ENCODE results near the gene KMT2E.

Gene KMT2E

DNA sequence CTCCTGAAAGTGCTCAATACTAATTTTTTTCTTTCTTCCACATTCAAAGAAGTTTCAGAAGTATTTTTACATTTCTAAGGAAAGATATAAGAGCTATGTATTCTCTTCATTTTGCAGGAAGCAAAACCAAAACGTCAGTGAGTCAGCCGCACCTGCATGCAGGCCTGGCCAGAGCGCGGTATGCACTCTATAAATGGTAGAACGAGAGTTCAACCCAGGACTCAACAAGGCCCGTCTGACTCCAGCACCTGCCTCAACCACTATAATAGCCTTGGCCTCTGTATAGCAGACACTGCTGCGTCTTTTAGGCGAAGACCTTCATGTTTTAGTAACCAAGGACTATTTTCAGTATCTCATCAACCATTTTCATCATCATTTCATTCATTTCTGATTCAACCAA is 113.2 kb downstream of the KMT2E start:
- Histone ChIP-seq H3K4me1 (ENCODE audit: insufficient read depth, low read length) (no peaks in the 10 kb centered on the region; the same call in 1 of the 2 replicates), H3K4me3 (ENCODE audit: low read length) (no peak overlapping the region), H3K9ac (ENCODE audit: low read depth, low read length) (no peak overlapping the region), H3K27ac (ENCODE audit: low read length) (no peak overlapping the region), H3K27me3 (ENCODE audit: insufficient read depth, low read length) (no peaks in the 10 kb centered on the region), H3K9me3 (ENCODE audit: insufficient read depth, low read depth, low read length) (no peaks in the 10 kb centered on the region), H3K36me3 (ENCODE audit: insufficient read depth, low read depth, low read length) (peaks cover 18% of the 10 kb centered on the region)

DNA sequence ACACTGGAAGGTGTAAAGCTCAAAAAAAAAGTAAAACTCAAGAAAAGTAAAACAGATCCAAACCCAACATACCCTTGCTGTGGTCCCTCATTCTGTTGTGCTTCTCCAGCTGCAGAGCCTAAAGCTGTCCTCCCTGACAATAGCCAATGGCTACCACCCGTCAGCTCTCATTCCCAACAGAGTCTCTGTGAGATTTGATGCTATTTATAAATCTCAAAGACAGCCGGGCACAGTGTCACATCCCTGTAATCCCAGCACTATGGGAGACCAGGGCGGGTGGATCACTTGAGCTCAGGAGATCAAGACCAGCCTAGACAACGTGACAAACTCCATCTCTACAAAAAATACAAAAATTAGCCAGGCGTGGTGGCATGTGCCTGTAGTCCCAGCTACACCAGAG is 116.0 kb downstream of the KMT2E start:
- no peak overlapping the region for H3K27ac ChIP-seq (ENCODE audit: low read length)
- H3K36me3 ChIP-seq (ENCODE audit: insufficient read depth, low read depth, low read length), result peaks cover 27% of the 10 kb centered on the region

DNA sequence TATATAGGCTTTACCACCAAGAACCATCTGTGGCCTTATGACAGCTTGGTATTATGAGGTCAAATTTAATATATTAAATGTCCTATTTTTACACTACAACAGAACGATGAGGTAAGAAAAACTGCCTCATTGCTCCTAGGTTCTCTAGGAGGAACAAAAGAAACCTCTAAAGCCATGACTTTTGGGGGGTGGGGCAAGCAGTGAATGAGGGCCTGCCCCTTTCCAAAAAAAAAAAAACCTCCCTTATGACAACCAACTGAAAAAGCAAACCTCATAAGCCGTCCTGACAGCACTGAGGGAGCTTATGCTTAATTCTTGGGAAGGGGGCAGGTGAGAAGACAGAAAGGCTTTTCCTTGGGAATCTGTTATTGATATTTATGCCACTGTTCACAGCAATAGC is 116.6 kb downstream of the KMT2E start:
- Histone ChIP-seq H3K9ac (ENCODE audit: low read depth, low read length) (no peak overlapping the region), H3K4me1 (ENCODE audit: insufficient read depth, low read length) (no peaks in the 10 kb centered on the region; the same call in 1 of the 2 replicates), H3K27me3 (ENCODE audit: insufficient read depth, low read length) (no peaks in the 10 kb centered on the region), H3K4me3 (ENCODE audit: low read length) (no peak overlapping the region), H3K27ac (ENCODE audit: low read length) (no peak overlapping the region), H3K9me3 (ENCODE audit: insufficient read depth, low read depth, low read length) (no peaks in the 10 kb centered on the region), H3K36me3 (ENCODE audit: insufficient read depth, low read depth, low read length) (peaks cover 22% of the 10 kb centered on the region)

More for the DNA sequence above, 116.0 kb downstream of the KMT2E start:
- Histone ChIP-seq H3K27me3 (ENCODE audit: insufficient read depth, low read length) (no peaks in the 10 kb centered on the region), H3K9ac (ENCODE audit: low read depth, low read length) (no peak overlapping the region), H3K9me3 (ENCODE audit: insufficient read depth, low read depth, low read length) (no peaks in the 10 kb centered on the region), H3K4me3 (ENCODE audit: low read length) (no peak overlapping the region), H3K4me1 (ENCODE audit: insufficient read depth, low read length) (no peaks in the 10 kb centered on the region; the same call in 1 of the 2 replicates)

GRCh38 chr7:105131033-105131656 is 117.1 kb downstream of the KMT2E start:
- H3K4me1 ChIP-seq (ENCODE audit: insufficient read depth, low read length), result no peaks in the 10 kb centered on the region; the same call in 1 of the 2 replicates
- H3K9me3 ChIP-seq (ENCODE audit: insufficient read depth, low read depth, low read length), result no peaks in the 10 kb centered on the region
- H3K36me3 ChIP-seq (ENCODE audit: insufficient read depth, low read depth, low read length), result peaks cover 16% of the 10 kb centered on the region
- no peak overlapping the region for H3K27ac ChIP-seq (ENCODE audit: low read length)
- H3K4me3 ChIP-seq (ENCODE audit: low read length), result no peak overlapping the region
- H3K27me3 ChIP-seq (ENCODE audit: insufficient read depth, low read length), result no peaks in the 10 kb centered on the region
- no peak overlapping the region for H3K9ac ChIP-seq (ENCODE audit: low read depth, low read length)

GRCh38 chr7:105131890-105132289 is 117.9 kb downstream of the KMT2E start:
- Histone ChIP-seq H3K27ac (ENCODE audit: low read length) (no peak overlapping the region), H3K4me1 (ENCODE audit: insufficient read depth, low read length) (no peaks in the 10 kb centered on the region; the same call in 1 of the 2 replicates), H3K27me3 (ENCODE audit: insufficient read depth, low read length) (no peaks in the 10 kb centered on the region), H3K4me3 (ENCODE audit: low read length) (no peak overlapping the region), H3K9me3 (ENCODE audit: insufficient read depth, low read depth, low read length) (no peaks in the 10 kb centered on the region), H3K36me3 (ENCODE audit: insufficient read depth, low read depth, low read length) (peaks cover 14% of the 10 kb centered on the region; the same call in 1 of the 2 replicates), H3K9ac (ENCODE audit: low read depth, low read length) (no peak overlapping the region)

DNA sequence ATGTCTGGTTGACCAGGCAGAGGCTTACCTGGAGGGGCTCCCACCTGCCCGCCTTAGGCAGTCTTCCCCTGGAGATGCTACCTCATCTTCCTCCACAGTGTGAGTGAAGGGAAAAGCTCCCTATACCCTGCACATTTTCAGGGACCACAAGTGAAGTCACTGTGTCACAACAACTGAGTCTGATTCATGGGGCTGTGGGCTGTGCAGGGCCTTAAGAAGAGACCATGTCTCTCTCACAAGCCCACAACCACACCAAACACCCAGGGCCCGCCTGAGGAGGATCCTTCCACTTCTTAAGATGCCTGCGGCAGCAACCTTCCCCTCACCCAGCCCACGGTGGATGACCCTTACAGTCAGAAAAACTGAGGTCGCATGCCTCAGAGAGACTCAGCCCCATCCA is 118.3 kb downstream of the KMT2E start:
- peaks cover 14% of the 10 kb centered on the region; the same call in 1 of the 2 replicates for H3K36me3 ChIP-seq (ENCODE audit: insufficient read depth, low read depth, low read length)
- H3K4me1 ChIP-seq (ENCODE audit: insufficient read depth, low read length), result no peaks in the 10 kb centered on the region; the same call in 1 of the 2 replicates
- H3K9ac ChIP-seq (ENCODE audit: low read depth, low read length), result no peak overlapping the region
- no peak overlapping the region for H3K4me3 ChIP-seq (ENCODE audit: low read length)
- H3K9me3 ChIP-seq (ENCODE audit: insufficient read depth, low read depth, low read length), result no peaks in the 10 kb centered on the region
- H3K27ac ChIP-seq (ENCODE audit: low read length), result no peak overlapping the region
- H3K27me3 ChIP-seq (ENCODE audit: insufficient read depth, low read length), result no peaks in the 10 kb centered on the region

- Histone ChIP-seq H3K4me1 (ENCODE audit: insufficient read depth, low read length) (no peaks in the 10 kb centered on the region; the same call in 1 of the 2 replicates), H3K27me3 (ENCODE audit: insufficient read depth, low read length) (no peaks in the 10 kb centered on the region), H3K36me3 (ENCODE audit: insufficient read depth, low read depth, low read length) (peaks cover 16% of the 10 kb centered on the region), H3K4me3 (ENCODE audit: low read length) (no peak overlapping the region), H3K9me3 (ENCODE audit: insufficient read depth, low read depth, low read length) (no peaks in the 10 kb centered on the region), H3K27ac (ENCODE audit: low read length) (no peak overlapping the region), H3K9ac (ENCODE audit: low read depth, low read length) (no peak overlapping the region)
Observed at GRCh38 chr7:105132835-105133234, 118.8 kb downstream of the KMT2E start.

GRCh38 chr7:105133358-105133757 is 119.4 kb downstream of the KMT2E start:
- H3K9ac ChIP-seq (ENCODE audit: low read depth, low read length), result no peak overlapping the region
- no peaks in the 10 kb centered on the region; the same call in 1 of the 2 replicates for H3K4me1 ChIP-seq (ENCODE audit: insufficient read depth, low read length)
- H3K27me3 ChIP-seq (ENCODE audit: insufficient read depth, low read length), result no peaks in the 10 kb centered on the region
- no peaks in the 10 kb centered on the region for H3K9me3 ChIP-seq (ENCODE audit: insufficient read depth, low read depth, low read length)
- H3K36me3 ChIP-seq (ENCODE audit: insufficient read depth, low read depth, low read length), result peaks cover 22% of the 10 kb centered on the region
- H3K27ac ChIP-seq (ENCODE audit: low read length), result no peak overlapping the region
- no peak overlapping the region for H3K4me3 ChIP-seq (ENCODE audit: low read length)

DNA sequence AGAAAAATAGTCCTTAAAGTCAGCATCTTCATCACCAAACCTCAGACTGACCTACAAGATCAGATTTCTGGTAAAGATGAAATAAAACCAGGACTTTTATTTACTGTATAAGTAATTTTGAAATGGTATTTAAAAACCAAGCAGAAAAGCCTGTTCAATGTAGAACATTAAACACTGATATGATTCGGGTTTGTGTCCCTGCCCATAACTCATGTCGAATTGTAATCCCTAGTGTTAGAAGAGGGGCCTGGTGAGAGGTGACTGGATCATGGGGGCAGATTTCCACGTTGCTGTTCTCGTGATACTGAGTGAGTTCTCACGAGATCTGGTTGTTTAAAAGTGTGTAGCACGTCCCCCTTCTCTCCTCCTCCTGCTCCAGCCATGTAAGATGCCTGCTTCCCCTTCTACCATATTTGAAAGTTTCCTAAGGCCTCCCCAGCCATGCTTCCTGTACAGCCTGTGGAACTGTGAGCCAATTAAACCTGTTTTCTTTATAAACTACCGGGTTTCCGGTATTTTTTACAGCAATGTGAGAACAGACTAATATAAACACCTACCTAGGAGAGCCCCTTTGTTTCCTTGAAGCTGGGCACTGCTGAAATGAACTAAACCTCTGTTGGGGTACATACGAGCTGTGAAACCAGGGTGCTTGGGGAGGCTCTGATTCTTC is 120.1 kb downstream of the KMT2E start:
- Histone ChIP-seq H3K9me3 (ENCODE audit: insufficient read depth, low read depth, low read length) (no peaks in the 10 kb centered on the region), H3K4me3 (ENCODE audit: low read length) (no peak overlapping the region), H3K36me3 (ENCODE audit: insufficient read depth, low read depth, low read length) (peaks cover 29% of the 10 kb centered on the region), H3K4me1 (ENCODE audit: insufficient read depth, low read length) (no peaks in the 10 kb centered on the region; the same call in 1 of the 2 replicates), H3K27me3 (ENCODE audit: insufficient read depth, low read length) (no peaks in the 10 kb centered on the region), H3K27ac (ENCODE audit: low read length) (no peak overlapping the region), H3K9ac (ENCODE audit: low read depth, low read length) (no peak overlapping the region)

DNA sequence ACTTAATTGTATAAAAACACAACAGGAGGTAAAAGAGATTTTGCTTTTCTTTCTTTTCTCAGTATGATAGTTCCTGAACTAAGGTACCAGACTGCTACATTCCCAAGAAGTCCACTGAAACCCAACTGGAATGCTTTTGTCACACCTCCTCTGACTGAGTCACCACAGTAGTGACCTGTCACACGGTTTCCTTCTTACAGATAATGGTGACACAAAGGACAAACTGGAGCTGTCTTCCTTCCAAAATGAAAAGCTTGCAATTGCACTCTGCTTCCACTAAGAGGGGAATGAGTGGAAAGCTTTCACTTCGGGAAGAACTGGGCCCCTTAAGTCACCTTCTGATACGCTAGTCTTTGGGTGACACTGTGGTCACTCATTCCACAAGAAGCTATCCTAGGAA is 122.2 kb downstream of the KMT2E start:
- H3K27ac ChIP-seq (ENCODE audit: low read length), result no peak overlapping the region
- H3K4me1 ChIP-seq (ENCODE audit: insufficient read depth, low read length), result no peaks in the 10 kb centered on the region; the same call in 1 of the 2 replicates
- H3K9me3 ChIP-seq (ENCODE audit: insufficient read depth, low read depth, low read length), result no peaks in the 10 kb centered on the region
- peaks cover 38% of the 10 kb centered on the region for H3K36me3 ChIP-seq (ENCODE audit: insufficient read depth, low read depth, low read length)
- H3K27me3 ChIP-seq (ENCODE audit: insufficient read depth, low read length), result no peaks in the 10 kb centered on the region
- no peak overlapping the region for H3K4me3 ChIP-seq (ENCODE audit: low read length)
- H3K9ac ChIP-seq (ENCODE audit: low read depth, low read length), result no peak overlapping the region

- Histone ChIP-seq H3K4me1 (ENCODE audit: insufficient read depth, low read length) (no peaks in the 10 kb centered on the region), H3K36me3 (ENCODE audit: insufficient read depth, low read depth, low read length) (peaks cover 38% of the 10 kb centered on the region), H3K27me3 (ENCODE audit: insufficient read depth, low read length) (no peaks in the 10 kb centered on the region), H3K9me3 (ENCODE audit: insufficient read depth, low read depth, low read length) (no peaks in the 10 kb centered on the region), H3K4me3 (ENCODE audit: low read length) (no peak overlapping the region), H3K9ac (ENCODE audit: low read depth, low read length) (no peak overlapping the region), H3K27ac (ENCODE audit: low read length) (no peak overlapping the region)
Observed at GRCh38 chr7:105137898-105138297, 123.9 kb downstream of the KMT2E start.

DNA sequence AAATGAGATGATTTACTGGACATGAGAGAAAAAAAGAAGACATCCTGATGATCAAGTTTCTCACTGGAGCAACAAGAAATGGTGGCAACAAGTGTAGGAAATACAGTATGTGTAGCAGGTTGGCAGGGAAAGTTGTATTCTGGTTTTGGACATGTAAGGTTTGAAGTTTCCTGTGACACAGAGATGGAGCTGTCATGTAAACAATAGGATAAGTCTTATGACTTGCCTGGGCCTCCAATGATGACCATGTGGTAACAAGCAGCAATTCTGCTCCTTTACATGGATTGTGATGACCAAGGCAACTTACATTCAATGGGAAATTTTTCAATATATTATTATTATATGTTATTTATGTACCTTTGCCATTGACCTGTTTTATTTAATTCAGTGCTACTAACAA is 125.4 kb downstream of the KMT2E start:
- Histone ChIP-seq H3K9me3 (ENCODE audit: insufficient read depth, low read depth, low read length) (no peaks in the 10 kb centered on the region), H3K27me3 (ENCODE audit: insufficient read depth, low read length) (no peaks in the 10 kb centered on the region), H3K27ac (ENCODE audit: low read length) (no peak overlapping the region), H3K36me3 (ENCODE audit: insufficient read depth, low read depth, low read length) (peaks cover 35% of the 10 kb centered on the region), H3K4me3 (ENCODE audit: low read length) (no peak overlapping the region), H3K4me1 (ENCODE audit: insufficient read depth, low read length) (no peaks in the 10 kb centered on the region), H3K9ac (ENCODE audit: low read depth, low read length) (no peak overlapping the region)
